NCI-H187 treated with DMSO at 0.1 percent for 48 hours (cell line): ENCODE data around the gene SPCS2.
A peak's percentile ranks its signal among the peaks of the same experiment; 100 is the strongest.

Source experiments
- DNase-seq: peaks from one replicate; lab custom pipeline; 2025; lab: John Stamatoyannopoulos, UW

SPCS2 gene

DNA sequence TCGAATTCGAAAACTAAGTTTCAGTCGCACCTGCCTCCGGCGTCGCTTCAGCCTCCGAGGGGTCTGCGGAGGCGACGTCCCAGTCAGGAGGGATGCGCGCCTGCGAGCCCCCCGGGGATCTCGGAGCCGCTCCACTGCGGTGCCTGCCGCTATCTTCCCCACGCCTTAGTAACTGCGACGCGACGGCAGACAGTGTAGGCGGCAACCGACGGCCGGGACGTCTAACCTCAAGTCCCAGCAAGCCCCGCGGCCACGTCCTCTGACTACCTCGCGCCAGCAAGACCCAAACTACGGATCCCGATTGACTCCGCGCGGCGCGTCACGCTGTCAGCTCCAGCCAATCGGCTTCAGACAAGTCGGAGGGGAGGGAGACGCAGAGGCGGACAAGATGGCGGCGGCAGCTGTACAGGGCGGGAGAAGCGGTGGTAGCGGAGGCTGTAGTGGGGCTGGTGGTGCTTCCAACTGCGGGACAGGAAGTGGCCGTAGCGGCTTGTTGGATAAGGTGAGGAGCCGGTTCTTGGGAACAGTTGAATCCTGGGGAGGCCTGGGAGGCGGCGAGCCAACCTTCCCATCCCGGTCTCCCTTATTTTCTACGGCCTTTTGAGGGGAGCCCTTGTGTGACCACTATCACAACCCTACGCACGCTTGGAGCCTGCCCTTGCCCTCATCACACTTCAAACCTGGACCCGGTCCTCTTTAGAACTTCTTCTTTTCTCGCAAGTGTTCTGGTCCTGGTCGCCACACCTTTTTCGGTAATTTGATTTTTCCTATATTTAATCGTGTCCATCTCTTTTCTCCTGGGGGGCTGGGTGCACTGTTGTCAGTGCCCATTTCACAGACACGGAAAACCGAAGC, at the start of gene SPCS2, which contains the start of gene XRRA1:
TSS of gene SPCS2 (plus strand) at position 369 of the 855 bp plus-strand sequence. CDS start at position 389, 20 bp downstream.
TSS of gene XRRA1 (minus strand) at position 194 of the 855 bp plus-strand sequence. CDS start 8,213 bp downstream, outside the sequence.
- DNase-seq = peak; percentile 80

DNA sequence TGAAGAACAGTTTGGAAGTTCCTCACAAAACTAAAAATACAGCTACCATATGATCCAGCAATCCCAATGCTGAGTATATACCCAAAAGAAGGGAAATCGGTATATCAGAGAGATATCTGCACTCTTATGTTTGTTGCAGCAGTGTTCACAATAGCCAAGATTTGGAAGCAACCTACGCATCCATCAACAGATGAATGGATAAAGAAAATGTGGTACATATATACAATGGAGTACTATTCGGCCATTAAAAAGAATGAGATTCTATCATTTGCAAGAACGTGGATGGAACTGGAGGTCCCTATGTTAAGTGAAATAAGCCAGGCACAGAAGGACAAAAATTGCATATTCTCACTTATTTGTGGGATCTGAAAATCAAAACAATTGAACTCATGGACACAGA, 46.7 kb upstream of the SPCS2 start:
- no peak for DNase-seq

- no peak for DNase-seq
These were observed 43.7 kb upstream of the SPCS2 start for GRCh38 chr11:74905326-74905725.

GRCh38 chr11:74909385-74909784, 39.7 kb upstream of the SPCS2 start:
- DNase-seq = no peak

- no peak for DNase-seq
These were observed 39.3 kb upstream of the SPCS2 start for GRCh38 chr11:74909812-74910211.

- no peak for DNase-seq
These were observed 25.9 kb upstream of the SPCS2 start for GRCh38 chr11:74923125-74923524.

GRCh38 chr11:74925281-74925680, 23.8 kb upstream of the SPCS2 start:
- DNase-seq = no peak

GRCh38 chr11:74926304-74927030, 22.6 kb upstream of the SPCS2 start:
- no peak for DNase-seq

GRCh38 chr11:74927496-74927895, 21.6 kb upstream of the SPCS2 start:
- no peak for DNase-seq

GRCh38 chr11:74929431-74930363, 19.4 kb upstream of the SPCS2 start:
- peak; percentile 67 for DNase-seq

DNA sequence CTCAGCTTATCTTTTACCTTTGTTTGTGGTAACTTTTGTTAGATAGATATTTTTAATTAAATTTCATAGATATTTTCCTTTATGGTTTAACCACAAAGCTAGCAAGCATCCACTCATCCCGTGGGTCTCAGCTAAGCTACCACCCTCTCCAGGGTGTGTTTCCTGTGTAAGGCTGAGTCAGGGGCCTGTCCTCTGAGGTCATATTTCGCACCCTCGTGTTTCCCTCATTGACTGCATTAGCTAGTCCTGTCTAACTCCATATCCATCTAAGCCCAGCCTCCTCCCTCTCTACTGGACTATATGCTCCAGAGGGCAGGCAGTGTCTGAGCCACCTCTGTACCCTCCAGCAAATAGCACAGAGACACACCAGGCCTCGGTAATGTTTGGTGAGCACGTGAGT, 16.9 kb upstream of the SPCS2 start:
- no peak for DNase-seq

GRCh38 chr11:74932797-74933196, 16.3 kb upstream of the SPCS2 start:
- DNase-seq = no peak

DNA sequence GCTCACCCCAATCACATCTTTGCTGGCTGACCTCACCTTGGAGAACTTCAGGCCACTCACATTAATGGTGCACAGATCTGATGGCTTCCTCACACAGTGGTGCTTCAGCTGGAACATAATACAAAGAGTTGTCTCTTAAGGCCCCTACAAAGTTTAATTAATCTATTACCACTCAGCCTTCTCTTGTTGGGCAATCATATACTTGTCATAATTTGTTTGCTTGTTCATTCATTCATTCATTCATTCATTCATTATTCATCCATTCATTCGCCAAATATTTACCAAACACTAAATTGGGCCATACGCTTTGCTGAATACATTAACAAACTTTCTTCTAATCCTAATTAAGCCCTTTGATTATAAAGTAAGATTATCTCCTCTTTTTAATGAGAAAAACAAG, 15.3 kb upstream of the SPCS2 start:
- DNase-seq = no peak

DNA sequence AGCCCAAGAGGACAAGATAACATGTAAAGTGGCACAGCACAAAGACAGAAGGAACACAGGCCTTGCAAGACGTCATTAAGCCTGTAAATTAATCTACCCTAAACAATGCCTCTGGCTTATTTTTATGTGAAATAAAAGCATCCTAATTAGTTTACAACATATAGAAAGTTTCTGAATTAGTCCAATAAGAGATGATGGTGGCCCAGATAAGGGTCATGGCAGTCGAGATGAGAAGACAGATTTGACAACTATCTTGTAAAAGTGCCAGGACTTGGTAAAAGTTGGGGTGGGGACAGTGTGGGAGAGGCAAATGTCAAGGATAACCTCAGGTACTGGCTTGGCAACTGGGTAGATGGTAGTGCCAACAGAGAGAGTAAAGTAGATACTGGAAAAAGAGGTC, 13.8 kb upstream of the SPCS2 start:
- DNase-seq = no peak

- no peak for DNase-seq
These were observed 13.0 kb upstream of the SPCS2 start for GRCh38 chr11:74936087-74936486.

DNA sequence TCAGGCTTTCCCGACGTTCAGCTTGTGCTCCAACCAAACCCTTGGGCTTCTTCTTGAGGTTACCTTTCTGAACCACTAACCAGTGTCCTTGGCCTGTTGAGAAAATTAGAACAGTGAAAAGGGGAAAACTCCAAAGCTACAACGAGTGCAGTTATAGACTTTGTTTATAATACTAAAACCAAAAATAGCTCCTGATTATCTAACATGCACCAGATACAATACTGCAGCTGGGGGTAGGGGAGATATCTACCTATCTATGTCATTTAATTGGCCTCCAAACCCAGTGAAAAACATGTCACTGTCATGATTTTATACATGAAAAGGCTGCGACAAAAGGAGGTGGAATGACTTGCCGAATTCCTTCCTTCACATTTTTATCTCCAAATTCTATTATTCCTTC, 12.1 kb upstream of the SPCS2 start:
- DNase-seq = no peak

GRCh38 chr11:74937696-74938475, 11.2 kb upstream of the SPCS2 start:
- no peak for DNase-seq

DNA sequence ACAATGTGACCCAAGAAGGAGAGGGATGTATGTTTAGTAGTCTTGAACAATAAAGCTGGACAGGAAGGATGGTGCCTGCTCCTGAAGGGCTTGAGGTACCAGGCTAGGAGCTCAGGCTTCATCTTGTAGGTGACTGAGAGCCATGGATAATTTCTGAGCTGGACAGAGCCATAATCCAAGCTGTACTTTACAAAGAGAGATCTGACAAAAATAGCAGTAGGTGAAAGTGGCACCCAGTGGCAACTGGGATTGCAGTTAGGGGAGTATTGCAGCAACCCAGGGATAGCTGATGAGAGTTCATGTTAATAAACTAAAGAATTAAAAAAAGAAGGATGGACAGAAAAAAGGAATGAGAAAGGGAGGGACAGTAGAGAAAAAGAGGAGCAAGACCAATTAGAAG, 7.6 kb upstream of the SPCS2 start:
- no peak for DNase-seq

DNA sequence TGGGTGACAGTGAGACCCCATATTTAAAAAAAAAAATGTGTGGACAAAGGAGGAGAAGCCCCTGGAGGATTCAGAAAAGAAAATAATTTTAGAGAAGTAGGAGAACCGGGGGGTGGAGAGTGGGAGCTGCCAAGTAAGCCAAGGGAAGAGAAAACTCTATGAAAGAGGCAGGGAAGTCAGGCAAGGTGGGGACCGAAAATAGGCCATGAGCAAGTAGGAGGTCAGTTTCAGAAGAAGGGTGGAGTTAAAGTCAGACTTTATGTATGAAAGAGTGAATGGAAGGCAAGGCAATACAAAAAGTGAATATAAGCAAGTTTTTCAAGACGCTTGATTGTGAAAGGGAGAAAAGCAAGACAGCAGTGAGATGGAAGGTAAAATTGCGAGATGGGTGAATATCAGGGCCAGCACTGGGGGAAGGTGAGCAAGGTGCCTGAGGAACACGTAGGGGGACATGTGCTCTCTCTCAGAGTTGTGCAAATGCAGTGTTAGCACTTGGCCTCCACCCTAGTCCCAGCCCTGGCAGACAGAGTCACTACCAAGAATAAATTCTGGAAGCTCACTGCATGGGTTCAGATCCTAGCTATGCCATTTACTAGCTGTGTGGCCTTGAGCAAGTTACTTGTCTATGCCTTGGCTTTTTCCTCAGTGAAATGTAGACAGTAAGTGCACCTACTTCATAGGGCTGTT, 6.8 kb upstream of the SPCS2 start:
- no peak for DNase-seq

DNA sequence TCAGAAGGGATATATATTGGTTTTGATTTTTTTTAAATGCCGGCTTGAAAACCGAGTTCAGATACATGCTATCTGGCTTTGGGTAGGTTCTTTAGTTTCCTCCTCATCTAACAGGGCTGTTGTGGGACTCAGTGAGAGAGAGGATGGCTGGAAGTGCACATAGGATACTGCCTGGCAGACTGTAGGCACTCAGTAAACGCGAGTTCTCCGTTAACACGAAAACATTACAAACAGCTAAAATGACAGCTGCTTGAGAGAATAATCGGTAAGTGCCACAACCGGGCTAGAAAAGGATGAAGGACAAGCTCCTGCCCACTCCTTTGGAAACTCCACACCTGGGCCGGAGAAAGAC, 544 bp upstream of the SPCS2 start:
- no peak for DNase-seq

GRCh38 chr11:74949753-74950137, 679 bp downstream of the SPCS2 start:
- DNase-seq = no peak
